HL-60 (cell line): ENCODE measurements around the gene DDX21.

Experiments
- DNase-seq, 2 experiments: peaks; one replicate each; pipeline ENCODE4 v3.0.0-alpha.2; 2010 to 2020; ENCODE audit warnings: low read depth in 1 of 2, low spot score in 1 of 2
- H3K27ac ChIP-seq: fragments of 250-450 bp; sonication (Bioruptor Pico); replicated peaks from 2 replicates; pipeline ENCODE4 v1.5.1; 2020; ENCODE audit warnings: mild to moderate bottlenecking, moderate library complexity
- H3K27me3 ChIP-seq: fragments of 250-450 bp; sonication (Bioruptor Pico); 2 replicates; pipeline ENCODE4 v1.5.1; 2021; ENCODE audit warnings: mild to moderate bottlenecking, moderate library complexity; ENCODE audit not compliant: insufficient read depth, poor library complexity, severe bottlenecking
- H3K4me3 ChIP-seq: replicated peaks from 2 replicates; pipeline ENCODE4 v1.5.1; 2011; ENCODE audit warnings: mild to moderate bottlenecking, control low read depth, low read length; ENCODE audit not compliant: insufficient read depth
- GABPA ChIP-seq: IDR thresholded peaks from 2 replicates; pipeline ENCODE4 v1.6.1; 2012; ENCODE audit warnings: low read depth
- POLR2AphosphoS5 ChIP-seq: IDR thresholded peaks from 2 replicates; pipeline ENCODE4 v1.6.1; 2012; ENCODE audit warnings: low read depth
- REST ChIP-seq: IDR thresholded peaks from 2 replicates; pipeline ENCODE4 v1.6.1; 2012; ENCODE audit warnings: low read depth; ENCODE audit not compliant: insufficient replicate concordance
- SPI1 ChIP-seq: IDR thresholded peaks from 2 replicates; pipeline ENCODE4 v1.6.1; 2012; ENCODE audit warnings: low read depth, mild to moderate bottlenecking, borderline replicate concordance
- TF ChIP-seq, protein P1 (sequence below): IDR thresholded peaks from one replicate; pipeline ENCODE4 v1.5.1; 2011; ENCODE audit warnings: low read length, control low read depth, inconsistent platforms; ENCODE audit not compliant: insufficient read depth

Gene DDX21

GRCh38 chr10:68950598-68950997, 5.4 kb upstream of the DDX21 start:
- DNase-seq = no peak
- no peak overlapping the region for H3K4me3 ChIP-seq
- H3K27ac ChIP-seq = no peak overlapping the region
- TF ChIP-seq REST = no peak
- H3K27me3 ChIP-seq = no peaks in the 10 kb centered on the region

DNA sequence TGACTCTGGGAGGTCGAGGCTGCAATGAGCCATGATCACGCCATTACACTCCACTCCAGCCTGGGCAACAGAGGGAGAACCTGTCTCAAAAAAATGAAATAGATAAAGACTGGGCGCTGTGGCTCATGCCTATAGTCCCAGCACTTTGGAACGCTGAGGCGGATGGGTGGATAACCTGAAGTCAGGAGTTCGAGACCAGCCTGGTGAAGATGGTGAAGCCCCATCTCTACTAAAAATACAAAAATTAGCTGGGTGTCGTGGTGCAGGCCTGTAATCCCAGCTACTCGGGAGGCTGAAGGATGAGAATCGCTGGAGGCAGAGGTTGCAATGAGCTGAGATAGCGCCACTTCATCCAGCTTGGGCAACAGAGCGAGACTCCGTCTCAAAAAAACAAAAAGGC, 1.1 kb upstream of the DDX21 start:
- peak overlapping the region; percentile 93 for H3K27ac ChIP-seq
- no peak for DNase-seq
- TF ChIP-seq SPI1 (no peak), POLR2AphosphoS5 (no peak), GABPA (no peak), REST (no peak)
- TF ChIP-seq, protein P1, sequence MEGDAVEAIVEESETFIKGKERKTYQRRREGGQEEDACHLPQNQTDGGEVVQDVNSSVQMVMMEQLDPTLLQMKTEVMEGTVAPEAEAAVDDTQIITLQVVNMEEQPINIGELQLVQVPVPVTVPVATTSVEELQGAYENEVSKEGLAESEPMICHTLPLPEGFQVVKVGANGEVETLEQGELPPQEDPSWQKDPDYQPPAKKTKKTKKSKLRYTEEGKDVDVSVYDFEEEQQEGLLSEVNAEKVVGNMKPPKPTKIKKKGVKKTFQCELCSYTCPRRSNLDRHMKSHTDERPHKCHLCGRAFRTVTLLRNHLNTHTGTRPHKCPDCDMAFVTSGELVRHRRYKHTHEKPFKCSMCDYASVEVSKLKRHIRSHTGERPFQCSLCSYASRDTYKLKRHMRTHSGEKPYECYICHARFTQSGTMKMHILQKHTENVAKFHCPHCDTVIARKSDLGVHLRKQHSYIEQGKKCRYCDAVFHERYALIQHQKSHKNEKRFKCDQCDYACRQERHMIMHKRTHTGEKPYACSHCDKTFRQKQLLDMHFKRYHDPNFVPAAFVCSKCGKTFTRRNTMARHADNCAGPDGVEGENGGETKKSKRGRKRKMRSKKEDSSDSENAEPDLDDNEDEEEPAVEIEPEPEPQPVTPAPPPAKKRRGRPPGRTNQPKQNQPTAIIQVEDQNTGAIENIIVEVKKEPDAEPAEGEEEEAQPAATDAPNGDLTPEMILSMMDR = no peak
- H3K4me3 ChIP-seq = peak overlapping the region; percentile 96
- H3K27me3 ChIP-seq = no peaks in the 10 kb centered on the region

DNA sequence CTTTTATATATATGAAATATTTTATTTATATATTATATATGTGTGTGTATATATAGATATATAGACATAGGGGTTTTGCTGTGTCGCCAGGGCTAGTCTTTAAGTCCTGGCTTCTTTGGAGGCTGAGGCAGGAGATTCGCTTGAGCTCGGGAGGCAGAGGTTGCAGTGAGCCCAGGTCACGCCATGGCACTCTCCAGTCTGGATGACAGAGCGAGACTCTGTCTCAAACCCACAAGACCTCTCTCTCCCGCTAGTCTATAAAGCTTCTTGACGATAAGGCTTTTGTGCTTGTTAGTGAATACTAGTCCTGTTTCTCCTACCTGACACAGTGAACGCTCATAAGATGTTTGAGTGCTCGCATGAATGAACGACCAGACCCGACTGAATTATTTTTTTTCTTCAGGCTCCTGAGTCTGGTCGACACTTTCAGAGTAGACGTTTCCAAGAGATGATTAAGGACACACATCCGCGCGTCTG, 577 bp upstream of the DDX21 start:
- Histone ChIP-seq H3K27ac (peak overlapping the region; percentile 93), H3K4me3 (peak overlapping the region; percentile 96), H3K27me3 (no peaks in the 10 kb centered on the region)
- TF ChIP-seq SPI1 (no peak), REST (no peak), POLR2AphosphoS5 (no peak), GABPA (no peak)
- TF ChIP-seq, protein P1 = no peak
- DNase-seq = peak in 1 of 2 experiments; percentile 51

DNA sequence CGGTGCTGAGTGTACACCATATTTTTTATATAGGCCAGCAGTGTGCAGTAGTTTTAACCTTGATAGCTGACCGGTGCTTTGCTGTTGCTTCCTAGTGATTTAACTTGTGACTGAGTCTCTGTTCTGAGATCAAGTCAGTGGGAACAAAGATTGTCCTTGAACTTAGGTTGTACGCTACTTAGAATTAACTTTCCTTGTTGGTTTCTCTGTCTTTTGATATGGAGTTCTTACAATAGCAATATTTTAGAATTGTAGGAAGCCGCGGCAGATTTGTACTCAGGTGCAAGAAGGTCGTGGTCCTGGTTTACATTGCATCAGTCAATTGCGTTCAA, 1.3 kb downstream of the DDX21 start:
- DNase-seq = no peak
- H3K27ac ChIP-seq = peak overlapping the region; percentile 93
- no peaks in the 10 kb centered on the region for H3K27me3 ChIP-seq
- H3K4me3 ChIP-seq = peak overlapping the region; percentile 96
- TF ChIP-seq, protein P1 = no peak
- TF ChIP-seq REST (no peak), SPI1 (no peak), POLR2AphosphoS5 (no peak), GABPA (no peak)
